HEK293 (cell line): ENCODE results near the gene RFC1.
A peak's percentile ranks its signal among the peaks of the same experiment; 100 is the strongest.

Experiments
- BCL11B ChIP-seq: fragments of 450-650 bp; formaldehyde crosslinking; IDR thresholded peaks from 2 replicates; pipeline ENCODE4 v1.5.1; 2016; ENCODE audit warnings: low read depth, missing biosample characterization, missing genetic modification characterization
- GLI2 ChIP-seq: fragments of 450-650 bp; formaldehyde crosslinking; IDR thresholded peaks from 2 replicates; pipeline ENCODE4; 2017; ENCODE audit warnings: missing biosample characterization, missing genetic modification characterization, low read depth, borderline replicate concordance
- GLI4 ChIP-seq: fragments of 450-650 bp; formaldehyde crosslinking; IDR thresholded peaks from 2 replicates; pipeline ENCODE4 v1.5.1; 2016; ENCODE audit warnings: missing biosample characterization, missing genetic modification characterization
- GLIS1 ChIP-seq: fragments of 450-650 bp; formaldehyde crosslinking; IDR thresholded peaks from 2 replicates; pipeline ENCODE4 v1.5.1; 2016; ENCODE audit warnings: missing biosample characterization, missing genetic modification characterization
- HOXC10 ChIP-seq: sonication (generic); formaldehyde crosslinking; IDR thresholded peaks from 2 replicates; pipeline ENCODE4 v1.8.1; 2023; ENCODE audit warnings: mild to moderate bottlenecking, missing genetic modification reagents
- HOXD13 ChIP-seq: sonication (generic); formaldehyde crosslinking; IDR thresholded peaks from 2 replicates; pipeline ENCODE4 v1.8.0; 2022; ENCODE audit warnings: missing genetic modification reagents, borderline replicate concordance
- KLF7 ChIP-seq: fragments of 450-650 bp; formaldehyde crosslinking; IDR thresholded peaks from 2 replicates; pipeline ENCODE4 v1.5.1; 2016; ENCODE audit warnings: missing biosample characterization, missing genetic modification characterization, borderline replicate concordance
- MYNN ChIP-seq: fragments of 450-650 bp; formaldehyde crosslinking; IDR thresholded peaks from 2 replicates; pipeline ENCODE4 v1.5.1; 2016; ENCODE audit warnings: missing biosample characterization, missing genetic modification characterization, borderline replicate concordance
- REPIN1 ChIP-seq: fragments of 450-650 bp; formaldehyde crosslinking; IDR thresholded peaks from 2 replicates; pipeline ENCODE4 v1.5.1; 2017; ENCODE audit warnings: missing biosample characterization, missing genetic modification characterization, low read depth
- WT1 ChIP-seq: fragments of 450-650 bp; formaldehyde crosslinking; IDR thresholded peaks from 2 replicates; pipeline ENCODE4 v1.5.1; 2016; ENCODE audit warnings: missing biosample characterization, missing genetic modification characterization
- YY1 ChIP-seq: fragments of 450-650 bp; formaldehyde crosslinking; IDR thresholded peaks from 2 replicates; pipeline ENCODE4 v1.5.1; 2018; ENCODE audit warnings: missing biosample characterization, missing genetic modification characterization
- ZNF112 ChIP-seq: fragments of 450-650 bp; formaldehyde crosslinking; IDR thresholded peaks from 2 replicates; pipeline ENCODE4 v1.5.0; 2017; ENCODE audit warnings: missing biosample characterization, missing genetic modification characterization
- ZNF121 ChIP-seq: fragments of 450-650 bp; formaldehyde crosslinking; IDR thresholded peaks from 2 replicates; pipeline ENCODE4 v1.5.1; 2016; ENCODE audit warnings: missing biosample characterization, missing genetic modification characterization
- ZNF157 ChIP-seq: fragments of 450-650 bp; formaldehyde crosslinking; IDR thresholded peaks from 2 replicates; pipeline ENCODE4 v1.5.1; 2016; ENCODE audit warnings: missing biosample characterization, missing genetic modification characterization
- ZNF16 ChIP-seq: fragments of 450-650 bp; formaldehyde crosslinking; IDR thresholded peaks from 2 replicates; pipeline ENCODE4 v1.5.1; 2016; ENCODE audit warnings: low read depth, missing biosample characterization, missing genetic modification characterization
- ZNF214 ChIP-seq: fragments of 450-650 bp; formaldehyde crosslinking; IDR thresholded peaks from 2 replicates; pipeline ENCODE4 v1.5.1; 2017; ENCODE audit warnings: missing biosample characterization, mild to moderate bottlenecking, missing genetic modification characterization, borderline replicate concordance
- ZNF266 ChIP-seq: fragments of 450-650 bp; formaldehyde crosslinking; IDR thresholded peaks from 2 replicates; pipeline ENCODE4 v1.5.1; 2016; ENCODE audit warnings: missing biosample characterization, missing genetic modification characterization, low read depth
- ZNF274 ChIP-seq, 2 experiments: fragments of 200-500 bp in 1 of 2; fragments of 450-650 bp in 1 of 2; sonication (Bioruptor generic) in 1 of 2; formaldehyde crosslinking in 1 of 2; IDR thresholded peaks; 2 replicates each; pipeline versions ENCODE4 v1.5.1 to v1.6.1; 2014 to 2016; ENCODE audit warnings: borderline replicate concordance in 1 of 2, inconsistent platforms in 1 of 2, low read length in 1 of 2, missing biosample characterization in 1 of 2, missing genetic modification characterization in 1 of 2
- ZNF292 ChIP-seq: fragments of 450-650 bp; formaldehyde crosslinking; IDR thresholded peaks from 2 replicates; pipeline ENCODE4 v1.5.1; 2016; ENCODE audit warnings: low read depth, missing biosample characterization, missing genetic modification characterization, borderline replicate concordance
- ZNF311 ChIP-seq: fragments of 450-650 bp; formaldehyde crosslinking; IDR thresholded peaks from 2 replicates; pipeline ENCODE4 v1.5.1; 2017; ENCODE audit warnings: missing biosample characterization, missing genetic modification characterization, borderline replicate concordance
- ZNF362 ChIP-seq: fragments of 450-650 bp; formaldehyde crosslinking; IDR thresholded peaks from 2 replicates; pipeline ENCODE4 v1.5.1; 2016; ENCODE audit warnings: missing biosample characterization, missing genetic modification characterization
- ZNF391 ChIP-seq: fragments of 450-650 bp; formaldehyde crosslinking; IDR thresholded peaks from 2 replicates; pipeline ENCODE4 v1.5.1; 2016; ENCODE audit warnings: low read depth, missing biosample characterization, missing genetic modification characterization, borderline replicate concordance
- ZNF398 ChIP-seq: fragments of 450-650 bp; formaldehyde crosslinking; IDR thresholded peaks from 2 replicates; pipeline ENCODE4 v1.5.1; 2017; ENCODE audit warnings: missing biosample characterization, missing genetic modification characterization
- ZNF488 ChIP-seq: fragments of 450-650 bp; formaldehyde crosslinking; IDR thresholded peaks from 2 replicates; pipeline ENCODE4 v1.5.1; 2016; ENCODE audit warnings: missing biosample characterization, missing genetic modification characterization
- ZNF521 ChIP-seq: fragments of 450-650 bp; formaldehyde crosslinking; IDR thresholded peaks from 2 replicates; pipeline ENCODE4 v1.5.1; 2017; ENCODE audit warnings: missing biosample characterization, mild to moderate bottlenecking, missing genetic modification characterization
- ZNF529 ChIP-seq: fragments of 450-650 bp; formaldehyde crosslinking; IDR thresholded peaks from 2 replicates; pipeline ENCODE4 v1.5.1; 2017; ENCODE audit warnings: missing genetic modification characterization, missing biosample characterization; ENCODE audit not compliant: insufficient replicate concordance
- ZNF530 ChIP-seq: fragments of 450-650 bp; formaldehyde crosslinking; IDR thresholded peaks from 2 replicates; pipeline ENCODE4 v1.5.1; 2016; ENCODE audit warnings: low read depth, missing biosample characterization, missing genetic modification characterization
- ZNF548 ChIP-seq: fragments of 450-650 bp; formaldehyde crosslinking; IDR thresholded peaks from 2 replicates; pipeline ENCODE4 v1.5.1; 2016; ENCODE audit warnings: missing biosample characterization, missing genetic modification characterization
- ZNF560 ChIP-seq: fragments of 450-650 bp; formaldehyde crosslinking; IDR thresholded peaks from 2 replicates; pipeline ENCODE4 v1.5.1; 2017; ENCODE audit warnings: missing biosample characterization, missing genetic modification characterization, borderline replicate concordance
- ZNF561 ChIP-seq: fragments of 450-650 bp; IDR thresholded peaks from 2 replicates; pipeline ENCODE4 v1.5.1; 2018; ENCODE audit warnings: missing biosample characterization, missing genetic modification characterization, borderline replicate concordance
- ZNF610 ChIP-seq: fragments of 450-650 bp; formaldehyde crosslinking; IDR thresholded peaks from 2 replicates; pipeline ENCODE4 v1.5.1; 2016; ENCODE audit warnings: missing biosample characterization, missing genetic modification characterization, borderline replicate concordance
- ZNF624 ChIP-seq: fragments of 450-650 bp; formaldehyde crosslinking; IDR thresholded peaks from 2 replicates; pipeline ENCODE4 v1.5.1; 2017; ENCODE audit warnings: missing biosample characterization, missing genetic modification characterization
- ZNF747 ChIP-seq: fragments of 450-650 bp; formaldehyde crosslinking; IDR thresholded peaks from 2 replicates; pipeline ENCODE4 v1.5.1; 2016; ENCODE audit warnings: missing biosample characterization, missing genetic modification characterization
- ZNF776 ChIP-seq: fragments of 450-650 bp; formaldehyde crosslinking; IDR thresholded peaks from 2 replicates; pipeline ENCODE4 v1.5.0; 2017; ENCODE audit warnings: missing biosample characterization, missing genetic modification characterization, borderline replicate concordance
- ZNF785 ChIP-seq: fragments of 450-650 bp; formaldehyde crosslinking; IDR thresholded peaks from 2 replicates; pipeline ENCODE4 v1.5.1; 2016; ENCODE audit warnings: missing biosample characterization, missing genetic modification characterization
- ZNF837 ChIP-seq: fragments of 450-650 bp; formaldehyde crosslinking; IDR thresholded peaks from 2 replicates; pipeline ENCODE4 v1.5.1; 2016; ENCODE audit warnings: missing biosample characterization, missing genetic modification characterization
- ZXDB ChIP-seq: fragments of 450-650 bp; formaldehyde crosslinking; IDR thresholded peaks from 2 replicates; pipeline ENCODE4 v1.5.1; 2016; ENCODE audit warnings: missing biosample characterization, missing genetic modification characterization

RFC1 gene

GRCh38 chr4:39365830-39366771, at the start of gene RFC1 (continued):
- peak; percentile 65; the same call in 1 of the 2 replicates for TF ChIP-seq ZNF561 (tag by site-specific recombination)
- TF ChIP-seq ZNF488 (tag by site-specific recombination), result no peak
- TF ChIP-seq WT1 (tag by site-specific recombination), result no peak
- TF ChIP-seq ZNF548 (tag by site-specific recombination), result no peak
- TF ChIP-seq ZNF521 (tag by site-specific recombination), result no peak
- TF ChIP-seq ZNF112, result no peak
- TF ChIP-seq BCL11B, result no peak
- 0 out of 2 replicates have a peak, but pooled peaks have one; percentile 12 for TF ChIP-seq ZNF362
- TF ChIP-seq REPIN1 (tag by site-specific recombination), result no peak
- no peak for TF ChIP-seq ZNF624 (tag by site-specific recombination)
- TF ChIP-seq YY1, result peak; percentile 48; the same call in 1 of the 2 replicates
- no peak for TF ChIP-seq ZNF529 (tag by site-specific recombination)
- 0 out of 2 replicates have a peak, but pooled peaks have one; percentile 39 for TF ChIP-seq HOXC10 (CRISPR knock-in tag)
- no peak for TF ChIP-seq ZNF121 (tag by site-specific recombination)
- TF ChIP-seq ZNF776 (tag by site-specific recombination), result no peak
- no peak for TF ChIP-seq ZNF157 (tag by site-specific recombination)
- no peak for TF ChIP-seq ZNF311 (tag by site-specific recombination)
- no peak for TF ChIP-seq ZNF292 (tag by site-specific recombination)
- TF ChIP-seq GLIS1 (tag by site-specific recombination), result peak; percentile 50; the same call in 1 of the 2 replicates
- peak; percentile 48 for TF ChIP-seq ZNF398
- no peak for TF ChIP-seq GLI2 (tag by site-specific recombination)
- no peak for TF ChIP-seq ZNF274 (IDR thresholded peaks at IDR 0.05; ENCODE audit: low read length)
- TF ChIP-seq ZNF274 (tag by site-specific recombination; IDR thresholded peaks at IDR 0.05; ENCODE audit: borderline replicate concordance), result no peak
- no peak for TF ChIP-seq ZNF266 (tag by site-specific recombination)
- peak; percentile 64; the same call in 1 of the 2 replicates for TF ChIP-seq HOXD13 (CRISPR knock-in tag)
- no peak for TF ChIP-seq MYNN (tag by site-specific recombination)
- TF ChIP-seq KLF7, result peak; percentile 77; the same call in 1 of the 2 replicates
- TF ChIP-seq ZNF560 (tag by site-specific recombination), result no peak
- no peak for TF ChIP-seq GLI4
- TF ChIP-seq ZNF747, result no peak
- TF ChIP-seq ZNF391 (tag by site-specific recombination), result peak; percentile 69; the same call in 1 of the 2 replicates
- no peak for TF ChIP-seq ZNF530
- peak; percentile 42; the same call in 1 of the 2 replicates for TF ChIP-seq ZNF610 (tag by site-specific recombination)
- no peak for TF ChIP-seq ZNF837 (tag by site-specific recombination)
- no peak for TF ChIP-seq ZNF16 (tag by site-specific recombination)
- TF ChIP-seq ZNF214, result no peak
- TF ChIP-seq ZXDB (tag by site-specific recombination), result peak; percentile 87
- TF ChIP-seq ZNF785 (tag by site-specific recombination), result no peak
